ENCODE data around the gene KLF6.

KLF6 gene

DNA sequence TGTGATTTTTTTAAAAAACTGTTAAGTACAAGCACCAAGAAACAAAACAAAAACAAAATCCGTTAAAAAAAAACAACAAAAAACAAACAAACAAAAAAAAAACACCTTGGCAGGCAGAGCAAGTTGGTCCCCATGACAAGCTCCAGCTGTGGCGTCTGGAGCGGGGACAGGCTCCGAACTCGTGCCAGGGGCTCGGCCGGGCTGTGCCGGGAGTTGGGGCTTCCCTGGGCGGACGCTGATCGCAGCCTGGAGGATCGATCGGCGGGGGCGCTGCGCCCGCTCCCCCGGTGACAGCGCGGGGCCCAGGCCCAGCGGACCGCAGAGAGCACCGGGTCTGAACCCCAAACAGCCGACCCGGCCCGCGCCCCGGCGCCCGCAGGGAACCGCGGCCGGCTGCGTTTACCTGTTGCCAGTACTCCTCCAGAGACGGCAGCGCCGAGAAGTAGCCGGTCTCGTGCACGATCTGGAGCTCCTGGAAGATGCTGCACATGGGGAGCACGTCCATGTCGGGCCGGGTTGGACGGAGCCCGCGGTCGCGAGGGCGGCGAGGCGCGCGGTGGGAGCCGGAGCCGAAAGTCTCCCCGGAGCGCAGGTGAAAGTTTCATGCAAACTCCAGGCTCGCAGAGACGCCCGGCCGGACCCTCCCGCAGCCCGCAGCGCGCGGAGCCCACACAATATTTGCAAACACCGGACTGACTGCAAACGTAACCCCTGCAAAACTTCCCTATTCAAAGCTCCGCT, at the start of gene KLF6:
KLF6 (minus strand) TSS at position 700 of the 741 bp plus-strand sequence; CDS start at position 505, 195 bp downstream.
- peak; percentile 62 for DNase-seq

DNA sequence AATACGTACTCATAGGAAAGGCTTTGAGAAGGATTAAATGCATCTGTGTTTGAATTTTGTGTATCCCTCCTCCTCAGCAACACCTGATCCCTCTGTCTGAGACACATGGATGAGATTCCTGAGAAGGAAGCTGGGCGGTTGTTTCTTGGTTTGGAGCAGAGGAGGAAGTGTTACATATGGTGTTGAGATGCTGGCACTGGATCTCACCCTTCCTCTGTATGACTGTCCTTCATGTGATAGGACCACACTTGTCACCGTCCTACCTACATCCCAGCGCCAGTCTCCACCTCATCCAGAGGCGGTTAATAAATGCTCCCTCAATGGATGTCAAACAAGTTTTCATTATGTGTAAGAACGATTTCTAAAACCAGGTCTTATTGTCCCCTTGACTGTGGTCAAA, 49.4 kb upstream of the KLF6 start:
- no peak for DNase-seq

DNA sequence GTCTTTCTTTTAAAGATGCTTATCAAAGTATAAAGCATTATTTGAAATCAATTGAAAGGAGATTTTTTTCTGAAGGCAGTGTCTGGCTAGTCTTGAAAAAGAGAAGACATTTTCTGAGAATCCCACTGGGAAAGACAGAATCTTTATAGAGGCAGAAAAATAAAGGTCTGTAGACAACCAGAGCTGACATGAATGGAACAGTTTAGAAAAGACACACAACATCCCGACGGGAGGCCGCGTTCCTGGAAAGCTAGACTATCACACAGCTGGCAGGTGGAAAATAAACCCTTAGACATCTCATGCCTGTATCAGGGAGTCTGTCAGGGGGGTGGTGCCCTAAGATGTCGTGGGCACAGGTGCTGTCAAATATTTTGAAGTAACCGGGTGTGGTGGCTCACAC, 48.0 kb upstream of the KLF6 start:
- no peak for DNase-seq

DNA sequence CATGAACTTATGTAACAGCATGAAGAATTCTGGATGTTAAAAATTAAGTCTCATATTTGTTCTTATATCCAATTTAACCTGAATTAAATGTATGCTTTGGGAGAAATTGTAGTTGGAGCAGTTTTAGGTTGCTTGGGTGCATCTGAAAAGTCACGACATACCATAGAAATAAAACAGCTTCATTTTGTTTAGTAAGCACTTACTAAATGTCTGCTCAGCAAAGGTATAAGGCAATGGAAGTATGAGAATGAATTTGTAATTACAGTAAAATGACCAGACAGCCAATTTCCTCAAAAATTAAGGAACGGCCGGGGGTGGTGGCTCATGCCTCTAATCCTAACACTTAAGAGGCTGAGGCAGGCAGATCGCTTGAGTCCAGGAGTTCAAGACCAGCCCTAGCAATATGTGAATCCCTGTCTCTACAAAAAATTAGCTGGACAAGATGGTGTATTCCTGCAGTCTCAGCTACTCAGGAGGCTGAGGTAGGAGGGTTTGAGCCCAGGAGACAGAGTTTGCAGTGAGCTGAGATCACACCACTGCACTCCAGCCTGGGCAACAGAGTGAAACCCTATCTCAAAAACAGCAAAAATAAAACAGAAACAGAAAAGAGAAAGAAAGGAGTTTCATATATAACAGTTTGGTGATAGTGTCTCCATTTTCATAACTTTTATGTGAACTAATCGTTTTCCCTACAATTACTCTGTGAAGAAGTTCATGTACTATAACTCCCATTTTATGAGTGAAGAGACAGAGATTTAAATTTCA, 47.2 kb upstream of the KLF6 start:
- no peak for DNase-seq

DNA sequence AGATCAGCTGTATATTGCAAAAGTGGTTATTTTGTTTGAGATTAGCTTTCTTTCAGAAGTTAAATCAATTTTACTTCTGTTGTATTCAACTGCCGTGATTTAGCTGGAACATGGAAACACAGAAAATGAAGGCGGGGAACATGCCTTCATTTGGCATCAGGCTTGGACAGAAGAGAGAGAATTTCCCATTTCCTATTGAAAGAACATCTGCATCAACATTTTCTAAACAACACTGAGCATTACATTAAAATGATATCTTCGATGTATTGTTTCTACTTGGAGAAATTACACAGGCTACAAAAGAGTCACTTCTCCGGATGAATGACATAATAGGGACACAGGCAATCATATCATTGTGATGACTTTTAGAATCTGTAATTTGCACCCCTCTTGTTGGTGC, 46.6 kb upstream of the KLF6 start:
- no peak for DNase-seq

DNA sequence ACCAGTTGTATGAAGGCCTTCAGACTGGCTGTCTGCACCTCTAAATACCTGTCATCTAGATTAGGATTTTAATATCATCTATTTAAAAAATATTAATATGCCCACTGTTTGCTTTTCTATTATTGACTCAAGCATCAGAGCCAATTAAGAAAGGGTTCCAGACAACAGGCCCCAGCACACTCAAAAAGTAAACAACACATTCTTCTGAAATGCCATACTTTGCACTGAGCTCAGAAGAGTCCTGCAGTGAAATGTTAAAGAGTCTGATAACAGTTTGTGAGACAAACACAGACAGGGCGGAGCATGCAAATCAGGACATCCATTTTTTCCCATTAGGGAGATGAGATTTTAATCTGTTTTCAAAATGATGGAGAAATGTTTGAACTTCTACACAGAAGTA, 45.9 kb upstream of the KLF6 start:
- no peak for DNase-seq

DNA sequence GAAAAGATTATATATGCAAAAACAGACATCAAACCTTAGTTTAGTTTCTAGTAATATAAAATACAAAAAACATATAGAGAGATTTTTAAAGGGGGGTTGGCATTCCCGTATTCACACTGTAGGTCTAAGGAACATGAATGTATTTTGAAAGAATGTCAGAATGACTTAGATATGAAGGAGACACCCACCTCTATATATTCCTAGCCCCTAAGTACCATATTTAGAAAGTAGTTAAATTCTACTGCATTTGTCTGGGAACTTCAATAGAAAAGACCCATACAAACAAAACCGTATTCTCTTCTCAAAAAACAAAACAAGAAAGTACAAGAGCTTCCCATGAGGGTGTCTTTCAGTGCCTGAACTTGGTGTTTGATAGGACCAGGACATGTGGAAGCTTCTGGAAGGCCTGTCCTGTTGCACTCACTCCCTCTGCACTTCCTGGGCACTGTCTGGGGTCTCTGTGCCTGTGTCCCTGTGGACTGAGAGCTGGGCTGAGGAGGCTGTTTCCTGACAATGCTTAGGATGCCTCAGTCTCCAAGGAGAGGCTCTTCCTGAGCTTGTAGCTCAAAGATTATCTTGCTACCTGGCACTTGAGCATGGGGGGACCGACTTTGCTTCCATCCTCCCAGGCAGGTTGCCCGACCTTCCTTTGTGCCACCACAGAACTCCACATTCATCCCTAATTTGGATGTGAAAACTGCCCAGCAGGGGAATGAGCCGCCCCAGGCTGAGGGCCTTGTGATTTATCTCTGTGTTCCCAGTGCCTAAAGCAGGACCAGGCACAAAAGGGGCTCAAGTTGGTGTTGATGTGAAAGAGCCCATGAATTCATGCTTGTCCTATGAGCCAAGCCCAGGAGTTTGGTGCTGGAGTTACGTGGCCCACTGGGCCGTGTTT, 44.4 kb upstream of the KLF6 start:
- DNase-seq: no peak

DNA sequence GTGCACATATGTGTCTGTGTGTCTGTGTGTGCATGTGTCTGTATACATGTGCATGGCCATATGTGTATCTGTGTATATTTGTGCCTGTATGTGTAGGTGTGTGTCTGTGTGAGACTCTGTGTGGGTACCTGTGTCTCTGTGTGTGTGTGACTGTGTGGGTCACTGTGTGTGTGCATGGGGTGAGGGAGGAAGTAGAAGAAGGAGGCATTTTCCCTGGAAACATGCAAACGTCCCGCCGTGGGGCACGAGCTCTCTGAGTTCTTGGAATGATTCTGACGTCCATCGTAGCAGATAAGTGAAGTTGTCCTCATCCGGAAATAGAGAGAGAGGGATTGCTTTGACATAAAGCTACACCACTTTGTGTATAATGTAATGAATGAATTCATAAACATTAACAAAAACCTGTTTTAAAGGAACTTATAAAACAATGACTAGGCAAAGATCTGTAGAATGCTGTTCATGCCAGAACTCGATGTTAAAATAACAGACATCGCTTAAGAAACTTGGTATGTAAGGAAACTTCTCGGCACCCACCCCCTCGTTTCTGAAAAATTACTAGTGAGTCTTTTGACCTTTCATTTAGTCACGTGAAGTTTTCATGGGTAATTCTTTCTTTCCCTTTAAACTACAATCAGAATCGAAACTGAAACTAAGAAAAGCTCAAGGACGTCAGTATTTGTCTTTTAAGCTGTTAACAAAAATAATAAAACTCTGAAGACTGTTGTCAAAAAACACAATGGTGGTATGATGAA, 43.6 kb upstream of the KLF6 start:
- peak; percentile 49 for DNase-seq

DNA sequence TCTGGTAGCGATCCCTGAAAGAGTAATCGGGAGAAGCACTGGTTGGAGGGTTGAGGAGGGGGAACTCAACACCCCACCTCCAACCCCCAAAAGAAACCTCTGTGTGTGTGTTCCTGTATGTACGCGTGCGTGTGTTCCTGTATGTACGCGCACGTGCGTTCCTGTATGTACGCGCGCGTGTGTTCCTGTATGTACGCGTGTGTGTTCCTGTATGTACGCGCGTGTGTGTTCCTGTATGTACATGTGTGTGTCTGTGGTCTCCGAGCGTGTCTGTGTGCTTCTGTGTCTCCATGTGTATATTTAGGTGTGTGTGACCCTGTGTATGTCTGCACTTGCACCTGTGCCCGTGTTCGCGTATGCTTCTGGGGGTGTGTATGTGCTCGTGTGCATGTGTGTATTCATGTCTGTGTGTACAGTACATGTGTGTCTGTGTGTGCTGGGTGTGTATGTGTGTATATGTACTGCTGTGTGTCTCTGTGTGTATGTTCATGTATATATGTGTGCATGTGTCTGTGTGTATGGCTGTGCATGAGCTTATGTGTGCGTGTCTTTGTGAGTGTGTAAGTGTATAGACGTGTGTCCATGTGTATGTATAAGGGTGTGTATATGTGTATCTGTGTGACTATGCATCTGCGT, 42.9 kb upstream of the KLF6 start:
- no peak for DNase-seq

DNA sequence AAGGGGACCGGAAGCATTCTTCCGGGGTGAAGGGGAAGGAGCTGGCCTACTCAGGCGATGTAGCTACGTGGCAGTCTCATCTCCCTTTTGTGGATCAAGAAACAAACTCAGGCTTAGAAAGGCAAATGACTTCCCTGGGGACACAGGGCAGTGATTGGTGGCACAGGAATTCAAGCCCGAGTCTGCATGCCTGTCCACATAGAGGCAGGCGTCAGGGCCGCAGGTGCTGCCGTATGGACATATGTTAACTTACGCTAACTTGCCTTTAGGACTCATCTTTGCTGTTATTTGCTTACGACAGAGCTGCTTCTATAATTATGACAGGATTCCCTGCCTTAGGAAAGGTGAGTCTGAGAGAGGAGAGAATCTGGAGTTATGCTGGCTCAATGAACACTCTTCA, 42.3 kb upstream of the KLF6 start:
- DNase-seq: no peak

DNA sequence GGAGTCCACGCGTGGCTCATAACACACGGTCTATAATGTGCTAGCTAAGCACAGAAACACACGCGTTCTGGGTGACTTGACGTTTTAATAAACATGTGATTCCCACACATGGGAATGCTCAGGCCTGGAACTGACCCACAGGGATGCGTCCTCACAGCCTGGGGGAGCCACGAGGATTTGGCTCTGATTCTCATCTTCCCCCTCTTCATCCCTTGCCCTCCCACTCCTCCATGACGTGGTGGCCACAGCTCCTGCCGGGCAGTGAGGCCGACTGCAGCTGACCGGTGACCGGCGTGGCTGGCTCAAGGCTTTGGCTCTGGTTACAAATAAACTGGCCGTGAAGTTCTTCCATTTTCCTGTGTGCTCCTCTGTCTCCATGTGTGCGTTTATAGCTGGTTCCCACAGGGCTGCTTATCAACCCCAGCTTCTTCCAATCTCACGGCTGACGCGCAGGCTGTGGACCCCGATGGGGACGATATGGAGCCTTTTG, 40.9 kb upstream of the KLF6 start:
- no peak for DNase-seq

DNA sequence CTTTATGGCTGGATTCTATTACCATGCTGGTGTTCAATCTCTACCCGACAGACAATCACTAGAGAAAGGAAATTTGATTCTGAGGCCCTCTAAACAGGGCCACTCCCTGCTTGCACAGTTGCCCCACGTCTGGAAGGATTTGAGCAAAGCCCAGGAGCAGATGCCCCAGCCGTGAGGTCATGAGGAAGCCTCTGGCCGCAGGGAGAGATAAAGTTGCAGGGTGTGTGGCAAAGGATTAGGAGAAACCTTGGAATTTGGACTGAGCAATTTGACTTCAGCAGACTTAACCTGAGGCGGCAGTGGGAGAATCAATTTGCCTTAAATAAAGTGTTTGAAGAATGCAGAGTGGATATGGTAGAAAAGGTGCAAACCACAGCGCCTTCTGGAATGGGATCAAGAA, 40.2 kb upstream of the KLF6 start:
- no peak for DNase-seq

DNA sequence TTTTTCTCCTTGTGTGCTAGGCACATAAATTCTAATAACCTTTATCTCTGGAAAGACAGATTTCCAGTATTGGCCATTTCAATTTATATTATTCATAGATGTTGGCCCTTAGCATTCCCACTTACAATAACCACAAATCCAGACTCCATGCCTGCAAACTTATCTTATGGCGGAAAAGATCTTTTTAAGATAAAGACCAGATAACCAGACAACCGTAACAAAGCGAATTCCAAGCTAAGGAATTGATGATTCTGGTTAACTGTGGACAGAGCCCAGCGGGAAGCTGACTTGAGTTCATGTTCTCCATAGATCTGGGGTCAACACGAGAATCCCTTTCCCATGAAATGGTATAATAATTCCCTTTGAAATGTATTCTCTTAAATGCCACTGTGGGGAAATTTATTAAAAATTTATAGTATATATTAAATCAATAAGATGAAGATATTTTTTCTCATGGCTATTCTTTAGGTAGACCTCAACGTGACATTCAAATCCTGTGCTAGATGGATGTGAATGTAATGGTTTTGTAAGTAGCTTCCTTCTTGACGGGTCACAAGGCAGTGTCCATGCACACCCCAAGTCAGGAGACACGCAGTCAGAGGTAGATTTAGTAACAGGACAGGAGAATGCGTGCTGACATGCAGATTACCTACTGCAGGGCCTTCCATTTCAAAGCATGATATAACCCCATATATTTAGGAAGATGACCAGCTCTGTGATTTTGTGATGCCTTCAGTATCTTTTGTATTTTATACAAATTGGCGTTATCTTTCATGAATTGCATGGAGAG, 37.7 kb upstream of the KLF6 start:
- DNase-seq: no peak

DNA sequence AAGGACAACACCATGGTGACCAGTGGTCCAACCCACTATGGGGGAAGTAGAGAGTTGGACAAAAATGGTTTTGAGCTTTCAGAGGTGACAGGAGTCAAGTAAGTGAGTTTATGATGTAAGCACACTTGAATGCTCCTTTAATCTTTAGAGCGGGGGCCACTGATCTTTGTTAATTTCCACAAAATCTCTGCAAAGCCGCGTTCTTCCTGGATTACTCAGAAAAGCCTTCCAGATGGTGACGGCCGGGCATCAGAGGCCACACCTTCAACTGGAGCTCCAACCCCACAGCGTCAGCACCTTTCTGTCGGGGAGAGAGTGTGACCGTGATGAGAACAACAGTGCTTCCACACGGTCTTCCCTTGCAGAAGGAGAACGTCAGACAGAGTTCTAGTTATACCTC, 35.2 kb upstream of the KLF6 start:
- no peak for DNase-seq

DNA sequence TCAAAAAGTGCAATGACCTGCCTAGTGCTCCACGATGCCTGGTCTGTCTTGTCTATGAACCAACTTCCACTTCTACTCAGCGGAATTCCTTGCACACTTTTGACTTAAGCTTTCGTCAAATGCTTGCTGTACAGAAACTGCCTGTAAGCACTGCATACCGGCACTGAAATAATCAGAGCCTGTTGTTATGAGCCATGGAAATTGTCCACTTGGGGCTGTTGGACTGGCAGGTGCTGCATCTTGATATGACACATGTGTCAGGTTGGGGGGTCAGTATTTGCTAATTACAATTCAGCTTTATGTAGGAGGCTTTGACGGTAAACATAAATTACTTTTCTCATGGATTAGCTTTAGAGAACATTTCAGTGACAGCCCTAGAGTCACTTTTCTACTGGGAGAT, 32.0 kb upstream of the KLF6 start:
- DNase-seq: no peak

DNA sequence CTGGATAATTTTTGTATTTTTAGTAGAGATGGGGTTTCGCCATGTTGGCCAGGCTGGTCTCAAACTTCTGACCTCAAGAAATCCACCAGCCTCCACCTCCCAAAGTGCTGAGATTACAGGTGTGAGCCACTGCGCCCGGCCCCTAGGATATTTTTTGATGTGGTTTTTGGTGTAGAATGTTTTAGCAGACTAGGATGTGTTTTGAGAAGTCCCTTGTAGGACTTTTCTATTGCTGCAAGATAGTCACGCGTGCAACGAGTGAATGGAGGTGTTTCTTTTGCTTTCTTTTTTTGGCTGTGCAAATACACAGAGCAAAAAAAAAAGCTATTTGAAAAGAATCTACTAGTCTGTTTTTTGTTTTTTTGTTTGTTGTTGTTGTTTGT, 29.8 kb upstream of the KLF6 start:
- peak; percentile 30 for DNase-seq

DNA sequence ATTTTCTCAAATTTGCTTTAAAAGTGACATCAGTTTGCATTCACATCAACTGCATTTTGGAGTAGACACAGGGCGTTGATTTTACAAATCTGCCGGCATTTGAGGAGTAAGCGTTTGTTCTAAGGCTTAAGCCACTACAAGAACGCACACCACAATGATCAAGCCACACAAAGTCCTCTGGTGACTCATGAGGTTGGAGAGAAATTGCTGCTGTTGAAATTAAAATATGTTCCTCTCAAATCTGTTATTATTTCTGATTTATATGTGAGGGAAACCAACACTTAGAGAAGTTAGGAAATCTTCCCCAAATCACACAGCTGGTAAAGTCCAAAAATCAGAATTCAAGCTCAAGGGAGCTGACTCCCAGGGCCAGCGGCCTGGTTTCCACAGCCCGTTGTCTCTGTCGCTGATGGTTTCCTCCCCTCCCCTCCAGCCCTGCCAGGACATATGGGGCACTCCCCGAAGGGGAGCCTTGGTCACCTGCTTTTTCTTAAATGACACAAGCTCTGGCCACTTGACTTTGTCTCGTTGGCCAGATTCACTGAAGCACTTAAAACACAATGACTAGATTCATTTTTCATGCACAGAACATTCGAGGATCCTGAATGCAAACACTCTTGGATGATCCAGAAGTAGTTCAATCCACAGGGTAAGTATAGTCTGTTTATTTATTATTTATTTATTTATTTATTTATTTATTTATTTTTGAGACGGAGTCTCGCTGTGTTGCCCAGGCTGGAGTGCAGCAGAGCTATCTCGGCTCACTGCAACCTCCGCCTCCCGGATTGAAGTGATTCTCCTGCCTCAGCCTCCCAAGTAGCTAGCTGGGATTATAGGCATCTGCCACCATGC, 29.2 kb upstream of the KLF6 start:
- no peak for DNase-seq

DNA sequence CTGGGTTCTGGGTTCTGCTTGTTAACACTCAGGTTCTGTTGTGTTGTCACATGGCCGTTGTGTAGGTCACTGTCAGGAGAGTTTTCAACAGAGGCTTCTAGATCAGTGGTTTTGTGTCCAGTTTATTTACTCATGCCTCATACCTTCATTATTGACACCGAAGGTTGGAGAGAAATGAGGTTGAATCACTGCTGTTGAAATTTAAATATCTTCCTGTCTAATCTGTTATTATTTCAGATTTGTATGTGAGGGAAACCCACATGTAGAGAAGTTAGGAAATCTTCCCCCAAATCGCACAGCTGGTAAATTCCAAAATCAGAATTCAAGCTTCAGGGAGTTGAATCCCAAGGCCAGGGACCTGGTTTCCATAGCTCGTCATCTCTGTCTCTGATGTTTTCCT, 28.3 kb upstream of the KLF6 start:
- DNase-seq: no peak

DNA sequence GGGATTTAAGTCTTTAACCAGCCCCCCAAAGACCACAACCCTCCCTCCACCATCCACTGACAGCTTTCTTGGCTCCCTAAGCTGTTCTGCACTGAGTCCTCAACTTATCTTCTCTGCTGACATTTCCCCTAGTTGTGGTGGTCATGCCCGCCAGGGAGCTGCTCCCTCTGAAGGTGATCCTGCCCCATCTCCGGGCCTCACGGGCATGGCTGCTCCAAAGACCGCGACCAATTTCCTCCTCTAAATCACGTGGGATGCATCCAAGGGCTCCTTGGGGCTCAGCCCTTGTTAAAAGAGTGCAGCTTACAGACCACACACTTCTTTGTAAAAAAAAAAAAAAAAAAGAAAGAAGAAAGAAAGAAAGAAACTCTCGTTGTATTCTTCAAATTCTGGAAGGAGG, 27.1 kb upstream of the KLF6 start:
- no peak for DNase-seq

DNA sequence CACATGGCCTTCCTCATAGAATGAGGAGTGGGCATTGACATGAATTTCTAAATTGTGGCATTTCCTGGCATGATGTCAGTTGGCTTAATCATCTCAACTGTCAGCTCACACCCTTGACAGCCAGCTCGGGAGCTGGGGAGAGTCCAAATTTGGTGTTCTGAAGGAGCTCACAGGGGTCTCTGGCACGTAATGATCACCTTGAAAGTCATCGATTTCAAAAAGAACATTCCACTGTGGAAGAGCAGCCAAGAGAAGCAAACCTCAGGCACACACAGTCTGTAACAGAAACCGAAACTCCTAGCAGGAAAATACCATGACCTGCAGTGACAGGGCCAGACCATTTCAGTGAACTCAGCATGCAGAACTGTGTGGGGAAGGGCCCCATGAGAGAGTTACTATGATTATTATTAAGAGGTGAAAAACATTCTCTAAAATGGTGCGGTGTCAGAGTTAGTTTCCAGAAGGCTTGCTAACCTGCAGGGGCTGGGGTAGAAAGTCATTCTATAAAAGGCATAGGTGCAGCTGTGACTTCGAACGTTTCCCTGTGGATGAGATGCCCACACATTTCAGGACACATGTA, 26.4 kb upstream of the KLF6 start:
- peak; percentile 48 for DNase-seq
